Keratinocyte (primary cell): Measurements from ENCODE around the gene GH2. TPM values are rescaled to one million over a fixed set of nuclear protein-coding genes. Genes with fewer than 3 reads are reported as not detected.
"Not testable (repeated sequence)": the region's sequence is repeated elsewhere in the genome, so short reads cannot be mapped to it uniquely, and the experiment has no call there.

Experiments used
- DNase-seq: peaks from one replicate; pipeline ENCODE4 v3.0.0-alpha.2; 2011; ENCODE audit warnings: low read depth, missing footprints, low spot score
- FAIRE-seq: peaks from 2 replicates; lab custom pipeline; 2011; peaks lifted over from hg19 to GRCh38; lab: Jason Lieb, UNC
- H2AFZ ChIP-seq: 2 replicates; pipeline ENCODE4 v1.6.0; 2012; ENCODE audit warnings: low read length, control low read depth, inconsistent platforms; ENCODE audit not compliant: control insufficient read depth
- H3K27ac ChIP-seq: 2 replicates; pipeline ENCODE4 v1.5.1; 2011; ENCODE audit warnings: low read length; ENCODE audit not compliant: control insufficient read depth, insufficient read depth
- H3K27me3 ChIP-seq: 3 replicates; pipeline ENCODE4 v1.6.0; 2011; ENCODE audit warnings: low read length; ENCODE audit not compliant: control insufficient read depth, insufficient read depth; ENCODE audit errors: extremely low read depth
- H3K36me3 ChIP-seq, 2 experiments: 2 replicates in 1 of 2; 3 replicates in 1 of 2; pipeline ENCODE4 v1.5.1; 2011; ENCODE audit warnings: low read length in 2 of 2, mild to moderate bottlenecking in 1 of 2; ENCODE audit not compliant: control insufficient read depth in 2 of 2, insufficient read depth in 2 of 2; ENCODE audit errors: extremely low read depth in 1 of 2
- H3K4me1 ChIP-seq: 3 replicates; pipeline ENCODE4 v1.5.1; 2011; ENCODE audit warnings: low read length; ENCODE audit not compliant: control insufficient read depth, insufficient read depth; ENCODE audit errors: extremely low read depth
- H3K4me2 ChIP-seq: 3 replicates; pipeline ENCODE4 v1.6.0; 2011; ENCODE audit warnings: low read depth, low read length; ENCODE audit not compliant: control insufficient read depth, insufficient read depth; ENCODE audit errors: extremely low read depth
- H3K4me3 ChIP-seq, 3 experiments: fragments of 200-600 bp in 1 of 3; sonication (generic) in 1 of 3; 2 replicates in 2 of 3; 3 replicates in 1 of 3; pipeline ENCODE4 v1.5.1; 2011 to 2016; ENCODE audit warnings: low read length in 3 of 3, mild to moderate bottlenecking in 3 of 3, control low read depth in 2 of 3, inconsistent platforms in 1 of 3, low read depth in 1 of 3, mixed read lengths in 1 of 3, mixed run types in 1 of 3, moderate library complexity in 1 of 3; ENCODE audit not compliant: control insufficient read depth in 2 of 3, insufficient read depth in 2 of 3; ENCODE audit errors: extremely low read depth in 1 of 3
- H3K79me2 ChIP-seq: 2 replicates; pipeline ENCODE4 v1.6.0; 2012; ENCODE audit warnings: low read length; ENCODE audit not compliant: control insufficient read depth, insufficient read depth
- H3K9ac ChIP-seq: 3 replicates; pipeline ENCODE4 v1.6.0; 2011; ENCODE audit warnings: low read length; ENCODE audit not compliant: control insufficient read depth, insufficient read depth; ENCODE audit errors: extremely low read depth
- H3K9me1 ChIP-seq: 3 replicates; pipeline ENCODE4 v1.6.0; 2011; ENCODE audit warnings: low read length; ENCODE audit not compliant: control insufficient read depth, insufficient read depth; ENCODE audit errors: extremely low read depth
- H3K9me3 ChIP-seq: 2 replicates; pipeline ENCODE4 v1.5.1; 2012; ENCODE audit warnings: low read depth, low read length; ENCODE audit not compliant: control insufficient read depth
- H4K20me1 ChIP-seq: 3 replicates; pipeline ENCODE4 v1.6.0; 2011; ENCODE audit warnings: low read length; ENCODE audit not compliant: control insufficient read depth, insufficient read depth; ENCODE audit errors: extremely low read depth
- EZH2 ChIP-seq: IDR thresholded peaks from one replicate; pipeline ENCODE4 v1.6.1; 2012; ENCODE audit warnings: inconsistent platforms, mild to moderate bottlenecking, low read length, moderate library complexity
- dilution Hi-C: fragments of 300-500 bp; cut with MboI; formaldehyde crosslinking; loops from one replicate; pipeline ENCODE4 v1.7.0; 2020; ENCODE audit warnings: low sequenced_read_pairs; ENCODE audit not compliant: extremely low pct_ligation_motif_present
- polyA plus RNA-seq, 5 experiments: library from polyadenylated mRNA; depleted of rRNA in 3 of 5; stranded (reverse) in 3 of 5; stranded (forward) in 1 of 5; unstranded in 1 of 5; fragments of >200 nt; gene quantifications; 1 replicate in 1 of 5; 2 replicates in 3 of 5; 3 replicates in 1 of 5; pipeline versions ENCODE4 v1.2.1 to v1.2.3, GENCODE V29; 2011 to 2012; ENCODE audit warnings: missing spikeins in 2 of 5, low read depth in 1 of 5, low replicate concordance in 1 of 5
- TF ChIP-seq, protein P1 (sequence below), 3 experiments: IDR thresholded peaks in 1 of 3; conservative IDR thresholded peaks in 1 of 3; optimal IDR thresholded peaks in 1 of 3; 2 replicates in 2 of 3; 3 replicates in 1 of 3; pipeline versions ENCODE3 to v1.5.1; 2011; ENCODE audit warnings: low read length in 3 of 3, mild to moderate bottlenecking in 3 of 3, moderate library complexity in 2 of 3, control low read depth in 1 of 3, inconsistent platforms in 1 of 3; ENCODE audit not compliant: insufficient read depth in 2 of 3; ENCODE audit errors: extremely low read depth in 1 of 3

GH2 gene
- polyA plus RNA-seq, 1 donor (not counting 4 experiments of a cell fraction or from before 2014, with no cell fraction given): not detected

DNA sequence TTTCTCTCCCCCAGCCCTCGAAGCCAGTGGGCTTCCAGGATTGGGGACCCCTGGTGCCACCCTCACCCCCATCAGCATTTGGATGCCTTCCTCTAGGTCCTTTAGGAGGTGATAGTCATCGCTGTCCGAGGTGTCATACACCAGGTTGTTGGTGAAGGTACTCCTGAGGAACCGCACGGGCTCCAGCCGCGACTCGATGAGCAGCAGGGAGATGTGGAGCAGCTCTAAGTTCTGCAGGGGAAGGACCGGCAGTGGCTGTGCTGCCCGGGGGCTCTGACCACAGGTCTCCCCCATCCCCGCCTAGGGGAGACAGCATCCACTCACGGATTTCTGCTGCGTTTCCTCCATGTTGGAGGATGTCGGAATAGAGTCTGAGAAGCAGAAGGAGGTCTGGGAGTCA lies 28.4 kb upstream of the GH2 start:
- H3K9me3 ChIP-seq: no peaks in the 10 kb centered on the region
- dilution Hi-C loops: no loop called here
- no peaks in the 10 kb centered on the region for H4K20me1 ChIP-seq
- TF ChIP-seq, protein P1, sequence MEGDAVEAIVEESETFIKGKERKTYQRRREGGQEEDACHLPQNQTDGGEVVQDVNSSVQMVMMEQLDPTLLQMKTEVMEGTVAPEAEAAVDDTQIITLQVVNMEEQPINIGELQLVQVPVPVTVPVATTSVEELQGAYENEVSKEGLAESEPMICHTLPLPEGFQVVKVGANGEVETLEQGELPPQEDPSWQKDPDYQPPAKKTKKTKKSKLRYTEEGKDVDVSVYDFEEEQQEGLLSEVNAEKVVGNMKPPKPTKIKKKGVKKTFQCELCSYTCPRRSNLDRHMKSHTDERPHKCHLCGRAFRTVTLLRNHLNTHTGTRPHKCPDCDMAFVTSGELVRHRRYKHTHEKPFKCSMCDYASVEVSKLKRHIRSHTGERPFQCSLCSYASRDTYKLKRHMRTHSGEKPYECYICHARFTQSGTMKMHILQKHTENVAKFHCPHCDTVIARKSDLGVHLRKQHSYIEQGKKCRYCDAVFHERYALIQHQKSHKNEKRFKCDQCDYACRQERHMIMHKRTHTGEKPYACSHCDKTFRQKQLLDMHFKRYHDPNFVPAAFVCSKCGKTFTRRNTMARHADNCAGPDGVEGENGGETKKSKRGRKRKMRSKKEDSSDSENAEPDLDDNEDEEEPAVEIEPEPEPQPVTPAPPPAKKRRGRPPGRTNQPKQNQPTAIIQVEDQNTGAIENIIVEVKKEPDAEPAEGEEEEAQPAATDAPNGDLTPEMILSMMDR (optimal IDR thresholded peaks at IDR 0.05 in 1 of 3, IDR thresholded peaks at IDR 0.05 in 1 of 3, conservative IDR thresholded peaks at IDR 0.05 in 1 of 3; ENCODE audit: extremely low read depth in 1 of 3, insufficient read depth in 2 of 3, low read length in 3 of 3): no peak
- no peak for TF ChIP-seq EZH2
- H3K9ac ChIP-seq: no peak overlapping the region
- no peaks in the 10 kb centered on the region for H3K4me1 ChIP-seq
- H3K27me3 ChIP-seq: no peaks in the 10 kb centered on the region
- DNase-seq (no peak), FAIRE-seq (no peak)
- no peak overlapping the region for H3K4me3 ChIP-seq
- no peak overlapping the region for H2AFZ ChIP-seq
- H3K9me1 ChIP-seq: no peaks in the 10 kb centered on the region
- H3K36me3 ChIP-seq: no peaks in the 10 kb centered on the region
- H3K27ac ChIP-seq: no peak overlapping the region
- no peaks in the 10 kb centered on the region for H3K79me2 ChIP-seq
- no peak overlapping the region for H3K4me2 ChIP-seq

DNA sequence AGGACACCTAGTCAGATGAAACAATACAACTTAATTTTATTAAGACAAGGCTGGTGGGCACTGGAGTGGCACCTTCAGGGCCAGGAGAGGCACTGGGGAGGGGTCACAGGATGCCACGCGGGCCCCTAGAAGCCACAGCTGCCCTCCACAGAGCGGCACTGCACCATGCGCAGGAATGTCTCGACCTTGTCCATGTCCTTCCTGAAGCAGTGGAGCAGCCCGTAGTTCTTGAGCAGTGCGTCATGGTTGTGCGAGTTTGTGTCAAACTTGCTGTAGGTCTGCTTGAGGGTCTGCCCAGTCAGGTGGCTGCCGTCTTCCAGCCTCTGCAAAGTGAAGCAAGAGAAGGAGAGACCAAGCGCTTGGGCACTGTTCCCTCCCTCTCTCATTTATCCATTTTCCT lies 27.8 kb upstream of the GH2 start:
- H3K27me3 ChIP-seq, H2AFZ ChIP-seq, H3K9me3 ChIP-seq, H3K4me2 ChIP-seq, H4K20me1 ChIP-seq, H3K79me2 ChIP-seq, H3K4me3 ChIP-seq, dilution Hi-C loops, H3K9ac ChIP-seq, H3K27ac ChIP-seq, H3K36me3 ChIP-seq, H3K9me1 ChIP-seq, H3K4me1 ChIP-seq, DNase-seq, FAIRE-seq: not testable (repeated sequence)

DNA sequence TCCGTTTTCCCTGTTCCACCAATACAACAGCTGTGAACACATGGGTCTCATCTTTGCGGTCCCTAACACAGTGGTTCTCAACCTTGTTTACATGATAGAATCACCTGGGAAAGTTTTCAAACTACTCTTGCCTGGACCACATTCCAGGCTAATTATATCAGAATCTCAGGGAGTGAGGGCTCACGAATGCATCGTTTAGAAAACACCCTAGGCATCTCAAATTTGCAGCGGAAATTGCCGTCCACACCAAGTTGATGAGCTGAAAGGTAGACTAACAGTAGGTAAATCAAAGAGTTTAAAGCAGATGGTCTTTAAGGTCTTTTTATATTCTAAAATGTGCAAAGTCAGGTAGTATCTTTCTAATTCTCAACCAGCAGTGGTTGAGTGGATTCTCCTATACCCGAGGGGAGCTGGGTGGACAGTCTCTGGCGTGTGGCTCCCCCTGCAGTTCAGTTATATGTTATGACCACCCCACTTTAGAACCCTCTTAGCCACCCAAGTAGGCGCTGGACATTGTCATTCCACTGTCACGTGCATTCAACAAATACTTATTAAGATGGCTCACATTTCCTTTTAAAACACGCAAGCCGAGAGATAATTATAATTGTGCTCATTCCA lies 25.5 kb upstream of the GH2 start:
- H3K4me3 ChIP-seq, H2AFZ ChIP-seq, H4K20me1 ChIP-seq, DNase-seq, H3K4me1 ChIP-seq, dilution Hi-C loops, H3K36me3 ChIP-seq, H3K9me3 ChIP-seq, H3K27ac ChIP-seq, FAIRE-seq, H3K9me1 ChIP-seq, H3K9ac ChIP-seq, H3K27me3 ChIP-seq, H3K4me2 ChIP-seq, H3K79me2 ChIP-seq: not testable (repeated sequence)

DNA sequence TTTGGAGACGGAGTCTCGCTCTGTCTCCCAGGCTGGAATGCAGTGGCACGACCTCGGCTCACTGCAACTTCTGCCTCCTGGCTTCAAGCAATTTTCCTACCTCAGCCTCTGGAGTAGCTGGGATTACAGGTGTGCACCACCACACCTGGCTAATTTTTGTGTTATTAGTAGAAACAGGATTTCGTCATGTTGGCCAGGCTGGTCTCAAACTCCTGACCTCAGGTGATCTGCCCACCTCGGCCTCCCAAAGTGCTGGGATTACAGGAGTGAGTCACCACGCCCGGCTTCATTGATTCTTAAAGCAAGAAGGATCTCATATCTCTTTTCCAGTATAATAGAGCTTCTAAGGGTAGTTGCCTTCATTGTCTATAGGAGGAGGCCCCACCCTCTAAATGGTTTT lies 23.1 kb upstream of the GH2 start:
- H3K4me2 ChIP-seq, H3K4me3 ChIP-seq, FAIRE-seq, H2AFZ ChIP-seq, dilution Hi-C loops, H3K9ac ChIP-seq, H3K27ac ChIP-seq, DNase-seq, H3K36me3 ChIP-seq, H4K20me1 ChIP-seq, H3K4me1 ChIP-seq, H3K27me3 ChIP-seq, H3K79me2 ChIP-seq, H3K9me1 ChIP-seq, H3K9me3 ChIP-seq: not testable (repeated sequence)
